ENCODE data around the gene ANO7. TPM values are rescaled to one million over a fixed set of nuclear protein-coding genes. Genes with fewer than 3 reads are reported as not detected.
"Not testable (repeated sequence)": the region's sequence is repeated elsewhere in the genome, so short reads cannot be mapped to it uniquely, and the experiment has no call there.

Gene ANO7
- polyA plus RNA-seq, 1 donor from 2014 or later, result not detected

DNA sequence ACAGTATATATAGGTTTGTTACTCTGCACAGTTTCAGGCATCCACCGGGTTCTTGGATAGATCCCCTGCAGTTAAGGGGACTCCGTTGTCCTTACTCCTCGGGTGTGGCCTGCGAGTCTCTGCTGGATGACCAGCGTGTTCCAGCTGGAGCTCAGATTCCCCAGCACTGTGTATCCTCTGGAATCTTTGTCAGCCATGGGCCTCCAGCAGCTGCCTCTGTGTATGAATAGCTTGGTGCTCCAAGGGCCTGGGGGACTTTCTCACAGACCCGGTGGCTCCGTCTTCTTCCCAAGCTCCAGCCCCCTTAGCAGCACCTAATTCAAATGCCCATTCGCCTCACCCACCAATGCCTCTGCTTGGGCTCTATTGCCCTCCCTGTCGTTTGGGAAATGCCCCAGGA, 6.3 kb downstream of the ANO7 start:
- TF ChIP-seq TAF1 (IDR thresholded peaks at IDR 0.05; ENCODE audit: low read depth), result no peak
- TF ChIP-seq, protein P1, sequence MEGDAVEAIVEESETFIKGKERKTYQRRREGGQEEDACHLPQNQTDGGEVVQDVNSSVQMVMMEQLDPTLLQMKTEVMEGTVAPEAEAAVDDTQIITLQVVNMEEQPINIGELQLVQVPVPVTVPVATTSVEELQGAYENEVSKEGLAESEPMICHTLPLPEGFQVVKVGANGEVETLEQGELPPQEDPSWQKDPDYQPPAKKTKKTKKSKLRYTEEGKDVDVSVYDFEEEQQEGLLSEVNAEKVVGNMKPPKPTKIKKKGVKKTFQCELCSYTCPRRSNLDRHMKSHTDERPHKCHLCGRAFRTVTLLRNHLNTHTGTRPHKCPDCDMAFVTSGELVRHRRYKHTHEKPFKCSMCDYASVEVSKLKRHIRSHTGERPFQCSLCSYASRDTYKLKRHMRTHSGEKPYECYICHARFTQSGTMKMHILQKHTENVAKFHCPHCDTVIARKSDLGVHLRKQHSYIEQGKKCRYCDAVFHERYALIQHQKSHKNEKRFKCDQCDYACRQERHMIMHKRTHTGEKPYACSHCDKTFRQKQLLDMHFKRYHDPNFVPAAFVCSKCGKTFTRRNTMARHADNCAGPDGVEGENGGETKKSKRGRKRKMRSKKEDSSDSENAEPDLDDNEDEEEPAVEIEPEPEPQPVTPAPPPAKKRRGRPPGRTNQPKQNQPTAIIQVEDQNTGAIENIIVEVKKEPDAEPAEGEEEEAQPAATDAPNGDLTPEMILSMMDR (IDR thresholded peaks at IDR 0.05; ENCODE audit: poor library complexity, severe bottlenecking), result no peak
- no peak for TF ChIP-seq EZH2 (IDR thresholded peaks at IDR 0.05; ENCODE audit: borderline replicate concordance, insufficient read depth, low read length, poor library complexity, severe bottlenecking)
- TF ChIP-seq RAD21 (conservative IDR thresholded peaks at IDR 0.05), result no peak
- TF ChIP-seq, protein P2, sequence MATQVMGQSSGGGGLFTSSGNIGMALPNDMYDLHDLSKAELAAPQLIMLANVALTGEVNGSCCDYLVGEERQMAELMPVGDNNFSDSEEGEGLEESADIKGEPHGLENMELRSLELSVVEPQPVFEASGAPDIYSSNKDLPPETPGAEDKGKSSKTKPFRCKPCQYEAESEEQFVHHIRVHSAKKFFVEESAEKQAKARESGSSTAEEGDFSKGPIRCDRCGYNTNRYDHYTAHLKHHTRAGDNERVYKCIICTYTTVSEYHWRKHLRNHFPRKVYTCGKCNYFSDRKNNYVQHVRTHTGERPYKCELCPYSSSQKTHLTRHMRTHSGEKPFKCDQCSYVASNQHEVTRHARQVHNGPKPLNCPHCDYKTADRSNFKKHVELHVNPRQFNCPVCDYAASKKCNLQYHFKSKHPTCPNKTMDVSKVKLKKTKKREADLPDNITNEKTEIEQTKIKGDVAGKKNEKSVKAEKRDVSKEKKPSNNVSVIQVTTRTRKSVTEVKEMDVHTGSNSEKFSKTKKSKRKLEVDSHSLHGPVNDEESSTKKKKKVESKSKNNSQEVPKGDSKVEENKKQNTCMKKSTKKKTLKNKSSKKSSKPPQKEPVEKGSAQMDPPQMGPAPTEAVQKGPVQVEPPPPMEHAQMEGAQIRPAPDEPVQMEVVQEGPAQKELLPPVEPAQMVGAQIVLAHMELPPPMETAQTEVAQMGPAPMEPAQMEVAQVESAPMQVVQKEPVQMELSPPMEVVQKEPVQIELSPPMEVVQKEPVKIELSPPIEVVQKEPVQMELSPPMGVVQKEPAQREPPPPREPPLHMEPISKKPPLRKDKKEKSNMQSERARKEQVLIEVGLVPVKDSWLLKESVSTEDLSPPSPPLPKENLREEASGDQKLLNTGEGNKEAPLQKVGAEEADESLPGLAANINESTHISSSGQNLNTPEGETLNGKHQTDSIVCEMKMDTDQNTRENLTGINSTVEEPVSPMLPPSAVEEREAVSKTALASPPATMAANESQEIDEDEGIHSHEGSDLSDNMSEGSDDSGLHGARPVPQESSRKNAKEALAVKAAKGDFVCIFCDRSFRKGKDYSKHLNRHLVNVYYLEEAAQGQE (IDR thresholded peaks at IDR 0.05; ENCODE audit: borderline replicate concordance), result no peak
- TF ChIP-seq SMC3 (conservative IDR thresholded peaks at IDR 0.05; ENCODE audit: poor library complexity), result no peak
- TF ChIP-seq EP300 (conservative IDR thresholded peaks at IDR 0.05; ENCODE audit: poor library complexity, severe bottlenecking), result no peak
- TF ChIP-seq MXI1 (conservative IDR thresholded peaks at IDR 0.05; ENCODE audit: poor library complexity, severe bottlenecking), result no peak
- TF ChIP-seq POLR2AphosphoS5 (IDR thresholded peaks at IDR 0.05), result no peak

DNA sequence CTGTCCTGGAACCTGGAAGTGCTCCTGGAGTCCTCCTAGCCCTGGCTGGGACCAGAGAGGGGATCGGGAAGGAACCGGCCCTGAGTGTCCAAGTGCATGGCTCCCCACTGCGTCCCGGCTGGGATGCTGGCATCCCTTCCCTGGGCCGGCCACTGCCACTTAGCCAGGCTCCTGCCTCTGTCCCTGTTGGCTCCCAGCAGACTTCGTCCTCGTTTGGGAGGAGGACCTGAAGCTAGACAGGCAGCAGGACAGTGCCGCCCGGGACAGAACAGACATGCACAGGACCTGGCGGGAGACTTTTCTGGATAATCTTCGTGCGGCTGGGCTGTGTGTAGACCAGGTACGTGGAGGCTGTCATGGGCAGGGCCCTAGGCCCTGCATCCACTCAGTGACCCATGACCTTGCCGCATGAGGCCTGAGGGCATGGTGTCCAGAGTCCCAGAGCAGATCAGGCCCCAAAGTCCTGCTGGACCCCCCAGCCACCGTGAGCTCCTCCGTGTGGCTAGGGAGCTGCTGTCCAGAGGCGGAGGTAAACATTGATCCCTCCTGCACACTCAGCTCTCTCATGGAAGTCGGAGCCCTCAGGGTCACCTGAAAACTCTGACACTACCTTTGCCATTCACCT, 7.1 kb downstream of the ANO7 start:
- Histone ChIP-seq H3K27me3 (ENCODE audit: insufficient read depth, low read depth, low read length) (no peaks in the 10 kb centered on the region), H2AFZ (ENCODE audit: low read depth, low read length) (no peak overlapping the region), H3F3A (ENCODE audit: insufficient read depth, low read length, poor library complexity, severe bottlenecking) (no peaks in the 10 kb centered on the region), H3K79me2 (replicated peaks; ENCODE audit: insufficient read depth, low read length) (no peaks in the 10 kb centered on the region), H3K27ac (ENCODE audit: low read length) (no peak overlapping the region), H3K4me3 (ENCODE audit: low read length) (no peak overlapping the region), H3K9me2 (ENCODE audit: insufficient read depth, low read length) (no peaks in the 10 kb centered on the region), H4K20me1 (ENCODE audit: insufficient read depth) (no peaks in the 10 kb centered on the region), H3K9ac (ENCODE audit: low read length) (no peak overlapping the region), H3K9me3 (ENCODE audit: low read length) (no peaks in the 10 kb centered on the region), H3K4me2 (ENCODE audit: low read length) (no peak overlapping the region), H3K36me3 (ENCODE audit: insufficient read depth, low read length) (no peaks in the 10 kb centered on the region)
- TF ChIP-seq EP300 (conservative IDR thresholded peaks at IDR 0.05; ENCODE audit: poor library complexity, severe bottlenecking) (no peak), POLR2AphosphoS5 (IDR thresholded peaks at IDR 0.05) (no peak), SMC3 (conservative IDR thresholded peaks at IDR 0.05; ENCODE audit: poor library complexity) (no peak), EZH2 (IDR thresholded peaks at IDR 0.05; ENCODE audit: borderline replicate concordance, insufficient read depth, low read length, poor library complexity, severe bottlenecking) (no peak), RAD21 (conservative IDR thresholded peaks at IDR 0.05) (no peak)
- TF ChIP-seq, protein P2 (IDR thresholded peaks at IDR 0.05; ENCODE audit: borderline replicate concordance), result no peak

More for the DNA sequence above, 6.3 kb downstream of the ANO7 start:
- Histone ChIP-seq H3K4me2 (ENCODE audit: low read length) (no peak overlapping the region), H3K9ac (ENCODE audit: low read length) (no peak overlapping the region), H2AFZ (ENCODE audit: low read depth, low read length) (no peak overlapping the region), H3F3A (ENCODE audit: insufficient read depth, low read length, poor library complexity, severe bottlenecking) (no peaks in the 10 kb centered on the region), H3K36me3 (ENCODE audit: insufficient read depth, low read length) (no peaks in the 10 kb centered on the region), H3K4me3 (ENCODE audit: low read length) (no peak overlapping the region), H4K20me1 (ENCODE audit: insufficient read depth) (no peaks in the 10 kb centered on the region), H3K27me3 (ENCODE audit: insufficient read depth, low read depth, low read length) (no peaks in the 10 kb centered on the region), H3K9me2 (ENCODE audit: insufficient read depth, low read length) (no peaks in the 10 kb centered on the region), H3K79me2 (replicated peaks; ENCODE audit: insufficient read depth, low read length) (no peaks in the 10 kb centered on the region), H3K27ac (ENCODE audit: low read length) (no peak overlapping the region), H3K9me3 (ENCODE audit: low read length) (no peaks in the 10 kb centered on the region)

DNA sequence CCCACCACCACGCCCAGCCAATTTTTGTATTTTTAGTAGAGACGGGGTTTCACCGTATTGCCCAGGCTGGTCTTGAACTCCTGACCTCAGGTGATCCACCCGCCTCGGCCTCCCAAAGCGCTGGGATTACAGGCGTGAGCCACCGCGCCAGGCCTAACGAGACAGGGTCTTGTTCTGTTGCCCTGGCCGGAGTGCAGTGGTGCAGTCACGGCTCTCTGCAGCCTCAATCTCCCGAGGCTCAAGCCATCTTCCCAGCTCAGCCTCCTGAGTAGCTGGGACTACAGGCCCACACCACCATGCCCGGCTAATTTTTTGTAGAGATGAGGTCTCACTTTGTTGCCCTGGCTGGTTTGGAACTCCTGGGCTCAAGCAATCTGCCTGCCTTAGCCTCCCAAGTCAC, 8.8 kb downstream of the ANO7 start:
- H4K20me1 ChIP-seq (ENCODE audit: insufficient read depth); H3K79me2 ChIP-seq (replicated peaks; ENCODE audit: insufficient read depth, low read length); H2AFZ ChIP-seq (ENCODE audit: low read depth, low read length); H3K9me3 ChIP-seq (ENCODE audit: low read length); H3K9ac ChIP-seq (ENCODE audit: low read length); H3K4me3 ChIP-seq (ENCODE audit: low read length); H3K9me2 ChIP-seq (ENCODE audit: insufficient read depth, low read length); H3K27me3 ChIP-seq (ENCODE audit: insufficient read depth, low read depth, low read length); H3K36me3 ChIP-seq (ENCODE audit: insufficient read depth, low read length); H3K4me2 ChIP-seq (ENCODE audit: low read length); H3F3A ChIP-seq (ENCODE audit: insufficient read depth, low read length, poor library complexity, severe bottlenecking); H3K27ac ChIP-seq (ENCODE audit: low read length): not testable (repeated sequence)

All from neural cell (in vitro differentiated cells).